HG03565 (cell line): ENCODE results near the gene SP9.

Experiments used
- ATAC-seq: cut with Tn5 transposase; IDR thresholded peaks from one replicate; pipeline ENCODE4 v1.9.1; 2021; ENCODE audit warnings: mild to moderate bottlenecking, moderate library complexity; ENCODE audit not compliant: unreplicated experiment

The SP9 gene

GRCh38 chr2:174333372-174334277, 1.1 kb upstream of the SP9 start:
- no peak for ATAC-seq

- no peak for ATAC-seq
Measured at GRCh38 chr2:174334278-174334715, 457 bp upstream of the SP9 start.

GRCh38 chr2:174335254-174335987, 667 bp downstream of the SP9 start:
- ATAC-seq = no peak

- no peak for ATAC-seq
Measured at GRCh38 chr2:174335988-174336500, 1.3 kb downstream of the SP9 start.

- ATAC-seq = no peak
Measured at GRCh38 chr2:174336501-174337336, 2.0 kb downstream of the SP9 start.

- no peak for ATAC-seq
Measured at GRCh38 chr2:174337337-174338146, 2.8 kb downstream of the SP9 start.

- ATAC-seq = no peak
Measured at GRCh38 chr2:174338147-174338605, 3.4 kb downstream of the SP9 start.

GRCh38 chr2:174338671-174339560, 4.2 kb downstream of the SP9 start:
- ATAC-seq = no peak

GRCh38 chr2:174339561-174340399, 5.0 kb downstream of the SP9 start:
- ATAC-seq = no peak

- ATAC-seq = no peak
Measured at GRCh38 chr2:174340400-174341292, 5.9 kb downstream of the SP9 start.

GRCh38 chr2:174341293-174341994, 6.7 kb downstream of the SP9 start:
- ATAC-seq = no peak

- no peak for ATAC-seq
Measured at GRCh38 chr2:174341995-174342685, 7.4 kb downstream of the SP9 start.

GRCh38 chr2:174342686-174343342, 8.1 kb downstream of the SP9 start:
- ATAC-seq = no peak

GRCh38 chr2:174343343-174343622, 8.5 kb downstream of the SP9 start:
- no peak for ATAC-seq

- ATAC-seq = no peak
Measured at GRCh38 chr2:174343623-174344455, 9.1 kb downstream of the SP9 start.
